HG02588 (cell line): ENCODE data around the gene ACTR2.
A peak's percentile ranks its signal among the peaks of the same experiment; 100 is the strongest.
"Not testable (repeated sequence)": the region's sequence is repeated elsewhere in the genome, so short reads cannot be mapped to it uniquely, and the experiment has no call there.

ENCODE experiments used
- ATAC-seq: cut with Tn5 transposase; IDR thresholded peaks from one replicate; pipeline ENCODE4 v1.9.1; 2021; ENCODE audit warnings: mild to moderate bottlenecking, moderate library complexity; ENCODE audit not compliant: unreplicated experiment

Gene ACTR2

DNA sequence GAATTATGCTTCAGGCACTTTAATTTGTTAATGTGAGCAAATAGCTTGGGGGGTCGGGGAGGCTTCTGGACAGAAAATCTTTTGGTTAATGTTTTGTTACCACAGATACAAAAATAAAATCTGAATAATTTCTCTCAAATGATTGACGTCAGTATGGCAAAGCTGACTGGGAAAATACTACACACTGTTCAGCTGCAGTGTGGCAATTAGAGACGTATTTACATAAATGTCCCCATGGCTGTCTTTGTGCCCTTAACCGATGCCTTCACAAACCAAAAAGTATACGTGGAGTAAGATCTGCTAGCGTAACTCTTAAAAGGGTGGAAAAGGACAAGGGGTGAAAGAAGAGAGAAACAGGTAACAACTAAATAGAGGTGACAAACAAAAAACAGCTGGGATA lies 83.4 kb downstream of the ACTR2 start:
- no peak for ATAC-seq

DNA sequence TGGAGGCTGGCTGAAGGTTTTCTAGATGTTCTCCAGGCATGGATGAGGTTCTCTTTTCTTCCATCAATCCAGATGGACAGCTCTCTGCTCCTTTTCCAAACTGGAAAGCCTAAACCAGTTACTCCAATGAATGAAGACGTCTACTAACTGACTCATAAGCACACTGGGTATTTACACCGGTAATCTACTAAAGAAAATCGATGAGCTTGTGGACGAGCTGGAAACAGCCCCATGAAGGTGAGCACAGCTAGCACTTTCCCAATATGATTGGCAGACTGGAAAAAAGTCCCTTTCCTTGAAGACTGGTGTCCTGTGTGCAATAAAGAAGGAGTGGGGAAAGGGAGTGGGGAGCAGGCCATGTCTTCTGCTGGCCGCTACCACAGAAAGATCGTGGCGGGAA lies 84.0 kb downstream of the ACTR2 start:
- no peak for ATAC-seq

DNA sequence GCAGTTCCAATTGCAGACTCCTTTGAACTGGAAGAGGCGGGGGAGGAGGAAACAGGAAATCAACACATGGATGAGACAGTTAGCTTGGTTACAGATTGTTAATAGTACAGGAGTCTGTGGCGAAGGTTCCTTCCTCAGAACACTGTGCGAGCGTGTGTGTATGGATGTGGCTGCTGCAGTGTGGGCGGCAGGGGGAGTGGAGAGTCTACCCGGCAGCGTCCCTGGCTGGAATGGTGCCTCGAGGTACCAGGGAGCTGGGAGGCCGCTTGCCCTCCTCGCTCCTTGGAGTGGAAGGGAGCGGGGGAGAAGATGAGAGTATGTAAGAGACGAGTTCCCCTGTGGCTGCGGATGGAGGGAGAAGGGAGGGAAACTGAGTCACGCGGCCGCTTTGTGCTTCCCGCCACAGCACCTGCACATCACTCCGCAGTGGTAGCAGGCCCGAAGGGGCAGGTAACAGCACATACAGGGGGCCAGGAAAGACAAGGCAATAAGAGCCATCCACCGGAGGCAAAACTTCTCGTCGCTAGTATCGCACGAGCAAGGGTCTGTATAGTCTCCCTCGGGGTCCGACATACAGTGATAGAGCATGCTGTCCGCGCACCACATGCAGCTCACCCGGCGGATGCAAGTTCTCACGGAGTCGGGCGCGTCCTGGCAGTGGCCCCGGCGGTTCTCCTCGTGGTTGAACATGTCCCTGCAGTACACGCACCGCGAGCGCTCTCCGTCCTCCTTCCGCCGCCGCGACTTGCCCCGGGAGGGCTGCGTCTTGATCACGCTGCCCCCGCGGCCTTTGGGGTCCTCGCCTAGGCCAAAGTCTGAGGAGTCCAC lies 85.7 kb downstream of the ACTR2 start:
- no peak for ATAC-seq

- no peak for ATAC-seq
These were observed 86.3 kb downstream of the ACTR2 start for GRCh38 chr2:65313954-65314256.

DNA sequence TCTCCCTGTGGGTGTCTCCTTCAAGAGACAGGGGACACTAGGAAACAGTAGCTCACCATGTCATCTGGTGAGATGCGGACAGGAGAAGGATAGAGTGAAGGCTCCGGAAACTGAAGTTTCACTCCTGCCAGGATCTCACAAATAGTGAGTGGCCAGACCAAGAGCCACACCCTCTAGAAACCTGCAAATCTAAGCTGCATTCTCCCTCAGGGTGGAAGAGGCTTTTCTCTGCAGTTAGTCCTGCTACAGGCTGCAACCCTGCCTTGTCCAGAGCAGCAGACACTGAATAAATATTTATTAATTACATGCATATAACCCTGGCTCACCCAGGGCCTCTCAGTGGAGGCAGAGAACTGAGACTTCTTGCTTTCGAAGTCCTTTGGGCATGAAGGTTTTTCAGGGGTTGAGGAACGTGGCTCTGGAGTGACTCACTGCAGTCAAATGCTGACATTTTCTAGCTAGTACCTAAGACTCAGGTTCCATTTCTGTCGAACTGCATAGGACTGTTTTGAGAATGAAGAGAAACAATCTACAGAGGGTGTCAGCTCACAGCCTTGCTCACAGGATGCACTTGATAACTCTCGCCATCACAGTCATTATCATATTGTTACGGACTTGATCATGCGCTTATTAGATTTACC lies 87.3 kb downstream of the ACTR2 start:
- no peak for ATAC-seq

GRCh38 chr2:65316072-65316471 lies 88.4 kb downstream of the ACTR2 start:
- ATAC-seq = no peak

GRCh38 chr2:65317351-65317750 lies 89.7 kb downstream of the ACTR2 start:
- not testable (repeated sequence) for ATAC-seq

DNA sequence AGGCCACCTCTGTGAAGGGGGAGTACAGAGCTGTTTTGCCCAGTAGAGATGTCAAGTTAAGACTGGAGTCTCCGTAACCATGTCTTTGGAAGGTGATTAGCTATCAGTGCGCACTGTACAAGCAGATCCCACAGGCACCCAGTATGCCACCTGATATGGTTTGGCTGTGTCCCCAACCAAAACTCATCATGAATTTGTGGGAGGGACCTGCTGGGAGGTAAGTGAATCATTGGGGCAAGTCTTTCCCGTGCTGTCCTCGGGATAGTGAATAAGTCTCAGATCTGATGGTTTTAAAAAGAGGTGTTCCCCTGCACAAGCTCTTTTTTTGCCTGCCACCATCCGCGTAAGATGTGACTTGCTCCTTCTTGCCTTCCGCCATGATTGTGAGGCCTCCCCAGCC lies 90.2 kb downstream of the ACTR2 start:
- ATAC-seq = no peak

GRCh38 chr2:65319072-65319673 lies 91.5 kb downstream of the ACTR2 start:
- ATAC-seq = no peak

DNA sequence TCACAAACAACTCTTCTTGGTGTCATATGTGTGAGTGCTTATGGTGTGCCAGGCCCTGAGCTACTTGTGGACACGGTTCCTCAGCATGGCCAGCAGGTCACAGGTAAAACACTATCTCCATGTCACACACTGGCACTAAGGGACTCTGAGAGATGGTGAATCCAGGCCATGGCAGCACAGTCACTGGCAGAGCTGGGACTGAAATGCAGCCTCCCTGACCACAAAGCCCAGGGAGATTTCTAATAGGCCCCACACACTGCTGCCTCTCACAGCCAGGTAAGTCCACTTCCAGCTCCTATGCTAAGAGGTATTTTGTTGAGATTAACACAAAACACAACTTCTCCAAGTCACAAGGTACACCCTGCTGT lies 92.0 kb downstream of the ACTR2 start:
- no peak for ATAC-seq

GRCh38 chr2:65320042-65320725 lies 92.6 kb downstream of the ACTR2 start:
- peak; percentile 57 for ATAC-seq
